Panc1 (cell line): ENCODE results near the gene UNCX. TPM values are rescaled to one million over a fixed set of nuclear protein-coding genes. Genes with fewer than 3 reads are reported as not detected.

Experiments
- ATAC-seq: fragments of 200-7000 bp; cut with Tn5 transposase; 2 replicates; pipeline ENCODE4 v1.9.1; 2020; ENCODE audit warnings: mild to moderate bottlenecking, moderate library complexity
- BruUV-seq: library from RNA; stranded (reverse); fragments of 400-500 nt; replicated peaks from 2 replicates; lab custom pipeline; 2021; lab: Mats Ljungman, UMichigan
- CTCF ChIA-PET: fragments of 300-600 bp; sonication (Branson Sonifier 250); formaldehyde crosslinking; loops from one replicate; lab custom pipeline; 2022; ENCODE audit warnings: antibody characterized with exemption; lab: Charles Lee
- POLR2A ChIA-PET: fragments of 300-600 bp; sonication (Branson Sonifier 250); formaldehyde crosslinking; loops from one replicate; lab custom pipeline; 2022; ENCODE audit warnings: antibody characterized with exemption; lab: Charles Lee
- DNase-seq: peaks from one replicate; pipeline ENCODE4 v3.0.0-alpha.2; 2010; ENCODE audit warnings: low read depth, low spot score
- H3K27ac ChIP-seq: 2 replicates; pipeline ENCODE4 v1.5.1; 2011; ENCODE audit warnings: mild to moderate bottlenecking, low read length, inconsistent platforms
- H3K27me3 ChIP-seq: fragments of 200-500 bp; sonication (Bioruptor generic); 2 replicates; pipeline ENCODE4 v1.6.0; 2014; ENCODE audit warnings: low read length, inconsistent platforms; ENCODE audit not compliant: control insufficient read depth, insufficient read depth
- H3K36me3 ChIP-seq: fragments of 200-500 bp; sonication (Bioruptor generic); 2 replicates; pipeline ENCODE4 v1.5.1; 2014; ENCODE audit warnings: inconsistent platforms, mild to moderate bottlenecking, low read length, moderate library complexity; ENCODE audit not compliant: control insufficient read depth, insufficient read depth
- H3K4me1 ChIP-seq: 2 replicates; pipeline ENCODE4 v1.5.1; 2011; ENCODE audit warnings: inconsistent platforms, mild to moderate bottlenecking, low read length, moderate library complexity; ENCODE audit not compliant: control insufficient read depth, insufficient read depth
- H3K4me3 ChIP-seq, 2 experiments: 2 replicates each; pipeline ENCODE4 v1.5.1; 2011 to 2012; ENCODE audit warnings: low read depth in 2 of 2, low read length in 2 of 2, mild to moderate bottlenecking in 2 of 2, inconsistent platforms in 1 of 2, moderate library complexity in 1 of 2
- H3K9me3 ChIP-seq: fragments of 200-500 bp; sonication (Bioruptor generic); 2 replicates; pipeline ENCODE4 v1.5.1; 2014; ENCODE audit warnings: low read depth, mild to moderate bottlenecking, inconsistent platforms, low read length, moderate library complexity; ENCODE audit not compliant: control insufficient read depth, insufficient read depth
- POLR2AphosphoS5 ChIP-seq: IDR thresholded peaks from 2 replicates; pipeline ENCODE4 v1.6.1; 2012; ENCODE audit warnings: mild to moderate bottlenecking, low read depth, low read length, moderate library complexity
- SIN3A ChIP-seq: IDR thresholded peaks from 2 replicates; pipeline ENCODE4 v1.6.1; 2012; ENCODE audit warnings: low read depth, mild to moderate bottlenecking, low read length, moderate library complexity, borderline replicate concordance; ENCODE audit not compliant: insufficient read depth
- TCF7L2 ChIP-seq: IDR thresholded peaks from 2 replicates; pipeline ENCODE4 v1.6.1; 2011; ENCODE audit warnings: mild to moderate bottlenecking, low read depth, low read length, inconsistent platforms
- in situ Hi-C: cut with HindIII; loops from 2 replicates; pipeline ENCODE4 v1.10.0; 2016; ENCODE audit warnings: low sequenced_read_pairs, low pct_unique_long_range_greater_than_20kb
- intact Hi-C: fragments of 100-400 bp; cut with micrococcal nuclease; formaldehyde crosslinking; loops from one replicate; pipeline ENCODE4 v1.10.0; 2022; ENCODE audit not compliant: unreplicated experiment
- total RNA-seq: library from RNA; stranded (reverse); gene quantifications from one replicate; pipeline ENCODE4 v1.2.1, GENCODE V29; 2021; ENCODE audit not compliant: unreplicated experiment
- TF ChIP-seq, protein P1 (sequence below): fragments of 450-650 bp; IDR thresholded peaks from 2 replicates; pipeline ENCODE4 v1.5.1; 2017; ENCODE audit warnings: mild to moderate bottlenecking
- TF ChIP-seq, protein P2 (sequence below), 2 experiments: IDR thresholded peaks; 2 replicates each; pipeline ENCODE4 v1.6.1; 2011 to 2012; ENCODE audit warnings: low read depth in 2 of 2, control low read depth in 1 of 2, low read length in 1 of 2, mild to moderate bottlenecking in 1 of 2, moderate library complexity in 1 of 2; ENCODE audit not compliant: insufficient read depth in 1 of 2

UNCX gene
- total RNA-seq, 1 experiment from 2014 or later: not detected

DNA sequence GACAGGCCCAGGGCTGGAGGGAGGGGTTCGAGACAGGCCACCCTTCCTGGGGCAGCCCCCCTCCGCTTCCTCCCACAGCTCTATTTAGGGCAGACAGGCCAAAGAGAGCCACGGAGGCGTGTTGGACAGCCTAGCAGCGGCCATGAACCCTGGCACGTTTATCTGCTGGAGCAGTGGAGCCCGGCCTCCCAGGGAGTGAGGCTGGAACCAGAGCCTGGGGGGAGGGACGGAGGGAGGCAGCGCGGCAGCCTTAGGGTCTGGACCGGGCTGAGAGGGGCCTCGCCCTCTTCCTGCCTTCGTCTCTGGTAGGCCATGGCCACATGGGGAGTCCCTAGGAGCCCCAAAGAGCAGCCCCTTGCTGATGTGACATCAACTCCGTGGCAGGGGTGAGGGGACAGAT is 17.1 kb downstream of the UNCX start:
- no peak for ATAC-seq
- H3K27ac ChIP-seq: no peak overlapping the region
- BruUV-seq: no TSS peak
- ChIA-PET CTCF (interaction anchor here (0.5 to 0.6 kb wide), 2 partner anchors 13 to 19 kb away, joined by 3 to 4 read pairs; no protein-coding TSS in a partner anchor), POLR2A (no interaction called here)
- in situ Hi-C loops: no loop called here
- intact Hi-C loops: no loop called here
- no peaks in the 10 kb centered on the region for H3K27me3 ChIP-seq
- H3K4me3 ChIP-seq: no peak overlapping the region
- no peaks in the 10 kb centered on the region for H3K9me3 ChIP-seq
- peaks cover 15% of the 10 kb centered on the region for H3K4me1 ChIP-seq
- TF ChIP-seq, protein P1, sequence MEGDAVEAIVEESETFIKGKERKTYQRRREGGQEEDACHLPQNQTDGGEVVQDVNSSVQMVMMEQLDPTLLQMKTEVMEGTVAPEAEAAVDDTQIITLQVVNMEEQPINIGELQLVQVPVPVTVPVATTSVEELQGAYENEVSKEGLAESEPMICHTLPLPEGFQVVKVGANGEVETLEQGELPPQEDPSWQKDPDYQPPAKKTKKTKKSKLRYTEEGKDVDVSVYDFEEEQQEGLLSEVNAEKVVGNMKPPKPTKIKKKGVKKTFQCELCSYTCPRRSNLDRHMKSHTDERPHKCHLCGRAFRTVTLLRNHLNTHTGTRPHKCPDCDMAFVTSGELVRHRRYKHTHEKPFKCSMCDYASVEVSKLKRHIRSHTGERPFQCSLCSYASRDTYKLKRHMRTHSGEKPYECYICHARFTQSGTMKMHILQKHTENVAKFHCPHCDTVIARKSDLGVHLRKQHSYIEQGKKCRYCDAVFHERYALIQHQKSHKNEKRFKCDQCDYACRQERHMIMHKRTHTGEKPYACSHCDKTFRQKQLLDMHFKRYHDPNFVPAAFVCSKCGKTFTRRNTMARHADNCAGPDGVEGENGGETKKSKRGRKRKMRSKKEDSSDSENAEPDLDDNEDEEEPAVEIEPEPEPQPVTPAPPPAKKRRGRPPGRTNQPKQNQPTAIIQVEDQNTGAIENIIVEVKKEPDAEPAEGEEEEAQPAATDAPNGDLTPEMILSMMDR: no peak
- TF ChIP-seq TCF7L2: no peak
- TF ChIP-seq, protein P2, sequence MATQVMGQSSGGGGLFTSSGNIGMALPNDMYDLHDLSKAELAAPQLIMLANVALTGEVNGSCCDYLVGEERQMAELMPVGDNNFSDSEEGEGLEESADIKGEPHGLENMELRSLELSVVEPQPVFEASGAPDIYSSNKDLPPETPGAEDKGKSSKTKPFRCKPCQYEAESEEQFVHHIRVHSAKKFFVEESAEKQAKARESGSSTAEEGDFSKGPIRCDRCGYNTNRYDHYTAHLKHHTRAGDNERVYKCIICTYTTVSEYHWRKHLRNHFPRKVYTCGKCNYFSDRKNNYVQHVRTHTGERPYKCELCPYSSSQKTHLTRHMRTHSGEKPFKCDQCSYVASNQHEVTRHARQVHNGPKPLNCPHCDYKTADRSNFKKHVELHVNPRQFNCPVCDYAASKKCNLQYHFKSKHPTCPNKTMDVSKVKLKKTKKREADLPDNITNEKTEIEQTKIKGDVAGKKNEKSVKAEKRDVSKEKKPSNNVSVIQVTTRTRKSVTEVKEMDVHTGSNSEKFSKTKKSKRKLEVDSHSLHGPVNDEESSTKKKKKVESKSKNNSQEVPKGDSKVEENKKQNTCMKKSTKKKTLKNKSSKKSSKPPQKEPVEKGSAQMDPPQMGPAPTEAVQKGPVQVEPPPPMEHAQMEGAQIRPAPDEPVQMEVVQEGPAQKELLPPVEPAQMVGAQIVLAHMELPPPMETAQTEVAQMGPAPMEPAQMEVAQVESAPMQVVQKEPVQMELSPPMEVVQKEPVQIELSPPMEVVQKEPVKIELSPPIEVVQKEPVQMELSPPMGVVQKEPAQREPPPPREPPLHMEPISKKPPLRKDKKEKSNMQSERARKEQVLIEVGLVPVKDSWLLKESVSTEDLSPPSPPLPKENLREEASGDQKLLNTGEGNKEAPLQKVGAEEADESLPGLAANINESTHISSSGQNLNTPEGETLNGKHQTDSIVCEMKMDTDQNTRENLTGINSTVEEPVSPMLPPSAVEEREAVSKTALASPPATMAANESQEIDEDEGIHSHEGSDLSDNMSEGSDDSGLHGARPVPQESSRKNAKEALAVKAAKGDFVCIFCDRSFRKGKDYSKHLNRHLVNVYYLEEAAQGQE (IDR thresholded peaks at IDR 0.05; ENCODE audit: insufficient read depth in 1 of 2, low read depth in 2 of 2, low read length in 1 of 2): no peak
- no peak for TF ChIP-seq POLR2AphosphoS5
- TF ChIP-seq SIN3A: no peak
- H3K36me3 ChIP-seq: no peaks in the 10 kb centered on the region
- no peak for DNase-seq

DNA sequence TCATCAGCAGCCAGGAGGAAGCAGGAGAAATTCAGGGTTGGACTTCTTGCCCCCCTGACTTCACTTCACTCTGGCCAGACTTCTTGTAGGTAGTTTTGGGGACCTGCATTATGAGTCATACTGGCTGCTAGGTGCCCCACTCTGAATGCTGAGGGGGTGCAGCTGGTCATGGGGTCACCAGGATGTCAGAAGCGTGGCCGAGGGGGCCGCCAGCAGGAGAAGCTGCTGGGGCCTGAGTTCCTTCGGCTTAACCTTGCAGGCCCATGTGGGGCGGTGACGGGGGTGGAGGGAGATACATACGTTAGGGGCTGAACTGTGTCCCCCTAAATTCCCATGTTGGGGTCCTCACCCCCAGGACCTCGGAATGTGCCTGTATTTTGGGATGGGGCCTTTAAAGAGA is 18.2 kb downstream of the UNCX start:
- ATAC-seq: no peak
- H3K27ac ChIP-seq: no peak overlapping the region
- no TSS peak for BruUV-seq
- no peak overlapping the region for H3K4me3 ChIP-seq
- CTCF ChIA-PET: no interaction called here
- H3K27me3 ChIP-seq: no peaks in the 10 kb centered on the region
- intact Hi-C loops (no loop called here), in situ Hi-C loops (no loop called here)
- POLR2A ChIA-PET: interaction anchor here (0.5 kb wide), 1 partner anchor 153 kb away, joined by 3 read pairs; no protein-coding TSS in a partner anchor
- H3K36me3 ChIP-seq: no peaks in the 10 kb centered on the region
- TF ChIP-seq POLR2AphosphoS5: no peak
- TF ChIP-seq, protein P2 (IDR thresholded peaks at IDR 0.05; ENCODE audit: insufficient read depth in 1 of 2, low read depth in 2 of 2, low read length in 1 of 2): no peak
- TF ChIP-seq TCF7L2: no peak
- TF ChIP-seq, protein P1: no peak
- TF ChIP-seq SIN3A: no peak
- DNase-seq: no peak
- H3K9me3 ChIP-seq: no peaks in the 10 kb centered on the region
- H3K4me1 ChIP-seq: peaks cover 15% of the 10 kb centered on the region
